ENCODE results near the gene HOXB2. TPM values are rescaled to one million over a fixed set of nuclear protein-coding genes. Genes with fewer than 3 reads are reported as not detected.

Gene HOXB2
- total and polyA plus RNA-seq, 2 experiments from 2014 or later: 5.6 to 20.7 TPM

- DNase-seq (ENCODE audit: low spot score): no peak
- Histone ChIP-seq H4K20me1 (ENCODE audit: insufficient read depth, poor library complexity, severe bottlenecking) (no peaks in the 10 kb centered on the region), H3K27me3 (peaks cover 96% of the 10 kb centered on the region), H2AFZ (no peak overlapping the region), H3K4me1 (ENCODE audit: insufficient read depth) (peaks cover 19% of the 10 kb centered on the region), H3K9me2 (replicated peaks; ENCODE audit: insufficient read depth) (no peaks in the 10 kb centered on the region), H3K27ac (no peak overlapping the region), H3K9me3 (ENCODE audit: low read depth) (no peaks in the 10 kb centered on the region), H3K4me3 (no peak overlapping the region), H3K36me3 (replicated peaks; ENCODE audit: insufficient read depth, low read depth) (no peaks in the 10 kb centered on the region), H3K79me2 (peaks cover 38% of the 10 kb centered on the region), H3K4me2 (no peak overlapping the region)
- 63% methylated on average over 2 of the region's 4 CpGs for WGBS (ENCODE audit: low lambda C conversion rate, missing lambda C conversion rate)
- TF ChIP-seq CTCF (IDR thresholded peaks at IDR 0.05; ENCODE audit: poor library complexity): no peak
- TF ChIP-seq EZH2 (IDR thresholded peaks at IDR 0.05; ENCODE audit: borderline replicate concordance): no peak
- no peak for TF ChIP-seq EZH2phosphoT487 (IDR thresholded peaks at IDR 0.05; ENCODE audit: low read depth, severe bottlenecking, unreplicated experiment)
Observed at GRCh38 chr17:48565925-48566710, 21.2 kb upstream of the HOXB2 start.

GRCh38 chr17:48565022-48565554 lies 20.2 kb upstream of the HOXB2 start:
- peaks cover 38% of the 10 kb centered on the region for H3K79me2 ChIP-seq
- H3K27ac ChIP-seq: no peak overlapping the region
- no peaks in the 10 kb centered on the region for H3K9me3 ChIP-seq (ENCODE audit: low read depth)
- H3K9me2 ChIP-seq (replicated peaks; ENCODE audit: insufficient read depth): no peaks in the 10 kb centered on the region
- peaks cover 17% of the 10 kb centered on the region for H3K4me1 ChIP-seq (ENCODE audit: insufficient read depth)
- TF ChIP-seq EZH2 (IDR thresholded peaks at IDR 0.05; ENCODE audit: borderline replicate concordance) (no peak), EZH2phosphoT487 (IDR thresholded peaks at IDR 0.05; ENCODE audit: low read depth, severe bottlenecking, unreplicated experiment) (no peak), CTCF (IDR thresholded peaks at IDR 0.05; ENCODE audit: poor library complexity) (no peak)
- no peak overlapping the region for H3K4me3 ChIP-seq
- H3K27me3 ChIP-seq: peaks cover 93% of the 10 kb centered on the region
- DNase-seq (ENCODE audit: low spot score): no peak
- H2AFZ ChIP-seq: no peak overlapping the region
- no peaks in the 10 kb centered on the region for H3K36me3 ChIP-seq (replicated peaks; ENCODE audit: insufficient read depth, low read depth)
- no peaks in the 10 kb centered on the region for H4K20me1 ChIP-seq (ENCODE audit: insufficient read depth, poor library complexity, severe bottlenecking)
- WGBS (ENCODE audit: low lambda C conversion rate, missing lambda C conversion rate): 73% methylated on average over 2 of the region's 2 CpGs
- peak overlapping the region; percentile 82 for H3K4me2 ChIP-seq

GRCh38 chr17:48564188-48565021 lies 19.5 kb upstream of the HOXB2 start:
- peaks cover 93% of the 10 kb centered on the region for H3K27me3 ChIP-seq
- peak overlapping the region; percentile 7 for H3K4me3 ChIP-seq
- peak overlapping the region; percentile 37 for H3K27ac ChIP-seq
- no peaks in the 10 kb centered on the region for H3K36me3 ChIP-seq (replicated peaks; ENCODE audit: insufficient read depth, low read depth)
- WGBS (ENCODE audit: low lambda C conversion rate, missing lambda C conversion rate): 12% methylated on average over 49 of the region's 73 CpGs
- H3K4me1 ChIP-seq (ENCODE audit: insufficient read depth): peaks cover 24% of the 10 kb centered on the region
- H2AFZ ChIP-seq: no peak overlapping the region
- no peaks in the 10 kb centered on the region for H3K9me3 ChIP-seq (ENCODE audit: low read depth)
- TF ChIP-seq CTCF (IDR thresholded peaks at IDR 0.05; ENCODE audit: poor library complexity) (no peak), EZH2phosphoT487 (IDR thresholded peaks at IDR 0.05; ENCODE audit: low read depth, severe bottlenecking, unreplicated experiment) (no peak), EZH2 (IDR thresholded peaks at IDR 0.05; ENCODE audit: borderline replicate concordance) (peak; percentile 72)
- DNase-seq (ENCODE audit: low spot score): no peak
- no peaks in the 10 kb centered on the region for H4K20me1 ChIP-seq (ENCODE audit: insufficient read depth, poor library complexity, severe bottlenecking)
- H3K9me2 ChIP-seq (replicated peaks; ENCODE audit: insufficient read depth): no peaks in the 10 kb centered on the region
- peaks cover 33% of the 10 kb centered on the region for H3K79me2 ChIP-seq
- peak overlapping the region; percentile 82 for H3K4me2 ChIP-seq
